ENCODE results near the gene TRMT11. TPM values are rescaled to one million over a fixed set of nuclear protein-coding genes. Genes with fewer than 3 reads are reported as not detected.

Gene TRMT11
- total and polyA plus RNA-seq, 2 donors from 2014 or later: 10.6 to 25.1 TPM

- no peaks in the 10 kb centered on the region for H3K27me3 ChIP-seq (ENCODE audit: control insufficient read depth, insufficient read depth, low read length)
- H3K4me1 ChIP-seq (ENCODE audit: control insufficient read depth in 2 of 3, insufficient read depth in 2 of 3, low read depth in 1 of 3, low read length in 3 of 3): peaks cover 4 to 16% (median 10%) of the 10 kb centered on the region in 3 donors
- intact Hi-C loops (cut with DNase I): no loop called here
- H3K27ac ChIP-seq (ENCODE audit: low read depth in 2 of 2, low read length in 2 of 2): no peak overlapping the region
- TF ChIP-seq, protein P1, sequence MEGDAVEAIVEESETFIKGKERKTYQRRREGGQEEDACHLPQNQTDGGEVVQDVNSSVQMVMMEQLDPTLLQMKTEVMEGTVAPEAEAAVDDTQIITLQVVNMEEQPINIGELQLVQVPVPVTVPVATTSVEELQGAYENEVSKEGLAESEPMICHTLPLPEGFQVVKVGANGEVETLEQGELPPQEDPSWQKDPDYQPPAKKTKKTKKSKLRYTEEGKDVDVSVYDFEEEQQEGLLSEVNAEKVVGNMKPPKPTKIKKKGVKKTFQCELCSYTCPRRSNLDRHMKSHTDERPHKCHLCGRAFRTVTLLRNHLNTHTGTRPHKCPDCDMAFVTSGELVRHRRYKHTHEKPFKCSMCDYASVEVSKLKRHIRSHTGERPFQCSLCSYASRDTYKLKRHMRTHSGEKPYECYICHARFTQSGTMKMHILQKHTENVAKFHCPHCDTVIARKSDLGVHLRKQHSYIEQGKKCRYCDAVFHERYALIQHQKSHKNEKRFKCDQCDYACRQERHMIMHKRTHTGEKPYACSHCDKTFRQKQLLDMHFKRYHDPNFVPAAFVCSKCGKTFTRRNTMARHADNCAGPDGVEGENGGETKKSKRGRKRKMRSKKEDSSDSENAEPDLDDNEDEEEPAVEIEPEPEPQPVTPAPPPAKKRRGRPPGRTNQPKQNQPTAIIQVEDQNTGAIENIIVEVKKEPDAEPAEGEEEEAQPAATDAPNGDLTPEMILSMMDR (IDR thresholded peaks at IDR 0.05; ENCODE audit: borderline replicate concordance, extremely low read depth, insufficient read depth): no peak
- no peak for FAIRE-seq
- H3K9ac ChIP-seq (ENCODE audit: low read length in 3 of 3): no peak overlapping the region
- H3K36me3 ChIP-seq (ENCODE audit: control insufficient read depth in 2 of 3, insufficient read depth in 3 of 3, low read length in 3 of 3): no peaks in the 10 kb centered on the region
- DNase-seq: no peak
- no peaks in the 10 kb centered on the region for H3K9me3 ChIP-seq (ENCODE audit: control insufficient read depth in 2 of 3, insufficient read depth in 1 of 3, low read length in 3 of 3)
- H3K4me3 ChIP-seq (ENCODE audit: low read length in 3 of 3): no peak overlapping the region
Measured at GRCh38 chr6:125954735-125955339, 31.5 kb upstream of the TRMT11 start.

GRCh38 chr6:125955973-125956372, 30.4 kb upstream of the TRMT11 start:
- no peak for DNase-seq
- TF ChIP-seq, protein P1 (IDR thresholded peaks at IDR 0.05; ENCODE audit: borderline replicate concordance, extremely low read depth, insufficient read depth): no peak
- Histone ChIP-seq H3K4me1 (ENCODE audit: control insufficient read depth in 2 of 3, insufficient read depth in 2 of 3, low read depth in 1 of 3, low read length in 3 of 3) (peaks cover 4 to 16% (median 10%) of the 10 kb centered on the region in 3 donors), H3K27me3 (ENCODE audit: control insufficient read depth, insufficient read depth, low read length) (no peaks in the 10 kb centered on the region), H3K4me3 (ENCODE audit: low read length in 3 of 3) (peak overlapping the region; percentile 48 to 83 (median 79)), H3K27ac (ENCODE audit: low read depth in 2 of 2, low read length in 2 of 2) (peak overlapping the region in 1 of 2 donors; percentile 95), H3K9me3 (ENCODE audit: control insufficient read depth in 2 of 3, insufficient read depth in 1 of 3, low read length in 3 of 3) (no peaks in the 10 kb centered on the region), H3K9ac (ENCODE audit: low read length in 3 of 3) (peak overlapping the region in 1 of 3 donors; percentile 91), H3K36me3 (ENCODE audit: control insufficient read depth in 2 of 3, insufficient read depth in 3 of 3, low read length in 3 of 3) (no peaks in the 10 kb centered on the region)
- intact Hi-C loops (cut with DNase I): no loop called here
- no peak for FAIRE-seq

GRCh38 chr6:125956506-125957390, 29.6 kb upstream of the TRMT11 start, which contains the start of gene HINT3:
Gene HINT3 (plus strand): TSS chr6:125956770. CDS start chr6:125956978, 208 bp downstream.
- Histone ChIP-seq H3K9ac (ENCODE audit: low read length in 3 of 3) (peak within 1 kb of the TSS; percentile 45 to 91 (median 81)), H3K9me3 (ENCODE audit: control insufficient read depth in 2 of 3, insufficient read depth in 1 of 3, low read length in 3 of 3) (no peaks in the 10 kb centered on the region), H3K4me3 (ENCODE audit: low read length in 3 of 3) (peak within 1 kb of the TSS; percentile 65 to 83 (median 79)), H3K4me1 (ENCODE audit: control insufficient read depth in 2 of 3, insufficient read depth in 2 of 3, low read depth in 1 of 3, low read length in 3 of 3) (peaks cover 4 to 16% (median 10%) of the 10 kb centered on the region in 3 donors), H3K27ac (ENCODE audit: low read depth in 2 of 2, low read length in 2 of 2) (peak within 1 kb of the TSS; percentile 95 to 96), H3K36me3 (ENCODE audit: control insufficient read depth in 2 of 3, insufficient read depth in 3 of 3, low read length in 3 of 3) (no peaks in the 10 kb centered on the region), H3K27me3 (ENCODE audit: control insufficient read depth, insufficient read depth, low read length) (no peaks in the 10 kb centered on the region)
- DNase-seq (peak; percentile 98 to 99 (median 99)), FAIRE-seq (peak; percentile 92)
- TF ChIP-seq, protein P1 (IDR thresholded peaks at IDR 0.05; ENCODE audit: borderline replicate concordance, extremely low read depth, insufficient read depth): peak; percentile 92
- intact Hi-C loops (cut with DNase I): no loop called here
